Uterus (tissue), 4 donors: ENCODE measurements around the gene DLGAP1. TPM values are rescaled to one million over a fixed set of nuclear protein-coding genes. Genes with fewer than 3 reads are reported as not detected.

Source experiments
- DNase-seq, 2 donors: peaks; one replicate each; pipeline ENCODE4 v3.0.0-alpha.2; 2019 to 2020
- H3K27ac ChIP-seq, 2 donors: fragments of 200-600 bp; sonication (generic); 1 replicate in 1 of 2; 2 replicates in 1 of 2; pipeline ENCODE4 v1.5.1; 2016 to 2018
- H3K27me3 ChIP-seq, 2 donors: fragments of 200-600 bp; sonication (generic); one replicate each; pipeline ENCODE4 v1.5.1; 2018 to 2019; ENCODE audit warnings: control low read depth in 1 of 2
- H3K36me3 ChIP-seq, 2 donors: fragments of 200-600 bp; sonication (generic); one replicate each; pipeline ENCODE4 v1.5.1; 2019; ENCODE audit warnings: control low read depth in 1 of 2
- H3K4me1 ChIP-seq, 2 donors: fragments of 200-600 bp; sonication (generic); one replicate each; pipeline ENCODE4 v1.5.1; 2018 to 2019; ENCODE audit warnings: control low read depth in 1 of 2
- H3K4me3 ChIP-seq, 2 donors: fragments of 200-600 bp; sonication (generic); 1 replicate in 1 of 2; 2 replicates in 1 of 2; pipeline ENCODE4 v1.5.1; 2018 to 2019; ENCODE audit warnings: mild to moderate bottlenecking in 1 of 2
- H3K9me3 ChIP-seq, 2 donors: fragments of 200-600 bp; sonication (generic); one replicate each; pipeline ENCODE4 v1.5.1; 2019; ENCODE audit warnings: control low read depth in 1 of 2
- CTCF ChIP-seq, 4 experiments: fragments of 200-600 bp in 2 of 4; fragments of 450-650 bp in 2 of 4; sonication (generic) in 2 of 4; IDR thresholded peaks; one replicate each; pipeline ENCODE4 v1.5.1; 2016 to 2019; ENCODE audit warnings: antibody characterized with exemption in 4 of 4, mild to moderate bottlenecking in 2 of 4, moderate library complexity in 1 of 4
- POLR2A ChIP-seq, 2 donors: fragments of 450-650 bp; IDR thresholded peaks; one replicate each; pipeline ENCODE4 v1.6.1; 2016; ENCODE audit warnings: antibody characterized with exemption in 2 of 2, mild to moderate bottlenecking in 1 of 2, moderate library complexity in 1 of 2
- intact Hi-C: fragments of 100-400 bp; cut with DNase I; formaldehyde crosslinking; loops from one replicate; pipeline ENCODE4 v1.15.1; 2023; ENCODE audit warnings: low total_unique reads
- total RNA-seq, 4 donors: library from RNA; depleted of rRNA in 3 of 4; stranded (reverse); fragments of >200 nt in 3 of 4; gene quantifications; one replicate each; pipeline versions ENCODE4 v1.1.0 to v1.2.4, GENCODE V29; 2014 to 2023
- donor health status: DM: yes; HTN: yes; CAD: no.

Gene DLGAP1
- total RNA-seq, 4 donors from 2014 or later, result 1.0 to 9.6 (median 3.3) TPM

DNA sequence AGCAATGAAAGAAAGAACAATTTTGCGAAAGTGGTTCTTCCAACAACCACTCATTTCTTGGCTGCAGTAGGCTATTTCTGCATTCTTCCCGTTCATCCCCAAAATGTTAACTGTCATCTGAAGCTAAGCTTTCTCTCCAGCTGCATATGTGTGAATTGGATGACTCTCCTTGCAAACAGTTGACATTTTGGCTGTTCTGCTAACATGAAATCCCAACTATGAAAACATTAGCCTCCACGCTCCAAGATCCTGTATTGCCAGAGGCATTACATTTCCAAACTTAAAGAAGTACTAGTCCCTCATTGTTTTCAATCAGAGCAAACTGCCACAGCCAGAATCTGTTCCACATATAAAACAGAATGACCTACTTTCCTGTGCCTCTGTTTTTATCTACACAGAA lies 916.7 kb downstream of the DLGAP1 start:
- H3K4me1 ChIP-seq, result no peaks in the 10 kb centered on the region
- no peak for TF ChIP-seq CTCF (IDR thresholded peaks at IDR 0.05)
- no peak for TF ChIP-seq POLR2A (IDR thresholded peaks at IDR 0.05)
- H3K27ac ChIP-seq, result no peak overlapping the region
- no peaks in the 10 kb centered on the region for H3K9me3 ChIP-seq
- intact Hi-C loops, result no loop called here
- no peak overlapping the region for H3K4me3 ChIP-seq
- H3K36me3 ChIP-seq, result no peaks in the 10 kb centered on the region
- no peak for DNase-seq
- H3K27me3 ChIP-seq, result no peaks in the 10 kb centered on the region

DNA sequence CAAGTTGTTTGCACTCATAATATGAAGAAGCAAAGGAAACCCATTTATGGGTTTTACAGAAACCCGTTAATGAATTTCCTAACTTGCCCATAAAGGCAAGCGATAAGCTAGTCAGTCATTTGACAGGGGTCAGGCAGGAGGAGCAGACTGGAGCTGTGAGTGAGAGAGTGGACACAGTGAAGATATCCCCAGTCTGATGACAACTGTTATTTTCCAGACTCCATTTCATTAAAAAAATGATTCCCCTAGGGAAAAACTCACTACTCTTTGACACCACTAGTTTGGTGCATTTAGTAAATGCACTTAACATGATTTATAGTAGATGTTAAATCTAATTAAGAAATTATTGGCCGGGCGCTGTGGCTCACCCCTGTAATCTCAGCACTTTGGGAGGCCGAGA lies 924.3 kb downstream of the DLGAP1 start:
- no peak overlapping the region for H3K4me3 ChIP-seq
- no peak for TF ChIP-seq POLR2A (IDR thresholded peaks at IDR 0.05)
- H3K27me3 ChIP-seq, result no peaks in the 10 kb centered on the region
- no peaks in the 10 kb centered on the region for H3K9me3 ChIP-seq
- intact Hi-C loops, result no loop called here
- no peaks in the 10 kb centered on the region for H3K4me1 ChIP-seq
- no peaks in the 10 kb centered on the region for H3K36me3 ChIP-seq
- no peak for DNase-seq
- H3K27ac ChIP-seq, result no peak overlapping the region

DNA sequence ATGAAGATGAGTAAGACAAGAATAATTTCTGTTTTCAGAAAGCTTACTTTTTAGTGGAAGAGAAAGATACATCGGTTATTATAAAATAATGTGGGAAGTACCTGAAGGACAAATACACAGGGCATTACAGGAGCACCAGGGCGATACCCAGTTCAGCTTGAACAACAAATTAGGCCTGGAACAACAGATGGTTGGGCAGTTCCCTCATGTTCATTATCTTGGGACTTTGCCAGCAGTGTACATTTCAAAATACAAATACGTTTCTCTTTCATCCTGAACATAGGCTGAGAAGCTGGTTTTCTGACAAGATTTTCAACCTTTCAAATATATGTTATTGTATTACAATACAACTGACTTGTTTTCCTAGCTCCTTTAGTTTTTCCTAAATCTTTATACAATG lies 925.5 kb downstream of the DLGAP1 start:
- intact Hi-C loops, result no loop called here
- no peak overlapping the region for H3K4me3 ChIP-seq

DNA sequence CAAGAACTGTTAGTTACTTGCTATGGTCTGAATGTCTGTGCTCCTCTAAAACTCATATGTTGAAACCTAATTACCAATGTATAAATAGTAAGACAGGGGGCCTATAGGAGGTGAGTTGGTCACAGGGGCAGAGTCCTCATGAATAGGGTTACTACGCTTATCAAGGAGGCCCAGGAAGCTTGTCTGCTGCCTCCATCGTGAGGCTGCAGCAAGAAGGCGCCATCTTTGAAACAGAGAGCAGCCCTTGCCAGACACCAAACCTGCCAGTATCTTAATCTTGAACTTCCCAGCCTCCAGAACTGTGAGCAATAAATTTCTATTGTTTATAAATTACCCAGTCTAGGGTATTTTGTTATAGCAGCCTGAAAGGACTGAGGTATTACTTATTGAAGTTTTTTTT lies 926.0 kb downstream of the DLGAP1 start:
- no peak for DNase-seq
- Histone ChIP-seq H3K4me3 (no peak overlapping the region), H3K9me3 (no peaks in the 10 kb centered on the region), H3K27ac (no peak overlapping the region), H3K27me3 (no peaks in the 10 kb centered on the region), H3K4me1 (no peaks in the 10 kb centered on the region), H3K36me3 (no peaks in the 10 kb centered on the region)
- intact Hi-C loops, result no loop called here
- TF ChIP-seq POLR2A (IDR thresholded peaks at IDR 0.05) (no peak), CTCF (IDR thresholded peaks at IDR 0.05) (no peak)

More for the DNA sequence above, 925.5 kb downstream of the DLGAP1 start:
- Histone ChIP-seq H3K36me3 (no peaks in the 10 kb centered on the region), H3K9me3 (no peaks in the 10 kb centered on the region), H3K27me3 (no peaks in the 10 kb centered on the region), H3K27ac (no peak overlapping the region), H3K4me1 (no peaks in the 10 kb centered on the region)
- TF ChIP-seq CTCF (IDR thresholded peaks at IDR 0.05), result no peak
- TF ChIP-seq POLR2A (IDR thresholded peaks at IDR 0.05), result no peak
- DNase-seq, result no peak

DNA sequence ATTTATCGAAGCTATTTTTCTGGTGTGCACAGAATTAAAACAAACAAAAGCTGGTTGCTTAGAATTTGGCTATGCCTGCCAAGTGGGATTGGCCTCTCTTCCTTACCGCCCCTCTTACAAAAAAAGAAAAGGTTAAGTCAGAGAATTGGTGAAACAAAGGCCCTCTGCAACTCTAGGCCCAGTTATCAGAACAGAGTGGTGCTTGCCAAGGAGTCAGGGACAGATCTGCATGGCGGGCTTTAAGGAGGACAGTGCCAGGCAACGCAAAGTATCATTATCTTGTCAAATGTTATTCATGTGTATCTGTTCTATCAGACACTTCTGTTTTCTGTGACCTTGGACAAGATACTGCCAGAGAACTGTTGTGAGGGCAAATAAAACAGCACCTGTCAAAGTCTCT lies 926.9 kb downstream of the DLGAP1 start:
- H3K27me3 ChIP-seq, result no peaks in the 10 kb centered on the region
- H3K27ac ChIP-seq, result no peak overlapping the region
- no peaks in the 10 kb centered on the region for H3K9me3 ChIP-seq
- no peaks in the 10 kb centered on the region for H3K4me1 ChIP-seq
- no peak for TF ChIP-seq POLR2A (IDR thresholded peaks at IDR 0.05)
- no peak for DNase-seq
- intact Hi-C loops, result no loop called here
- H3K4me3 ChIP-seq, result no peak overlapping the region
- H3K36me3 ChIP-seq, result no peaks in the 10 kb centered on the region

GRCh38 chr18:3526421-3527354 lies 928.4 kb downstream of the DLGAP1 start:
- no peaks in the 10 kb centered on the region for H3K4me1 ChIP-seq
- intact Hi-C loops, result no loop called here
- H3K27me3 ChIP-seq, result no peaks in the 10 kb centered on the region
- no peak for TF ChIP-seq CTCF (IDR thresholded peaks at IDR 0.05)
- no peak for TF ChIP-seq POLR2A (IDR thresholded peaks at IDR 0.05)
- no peak overlapping the region for H3K27ac ChIP-seq
- no peak overlapping the region for H3K4me3 ChIP-seq
- no peak for DNase-seq
- no peaks in the 10 kb centered on the region for H3K9me3 ChIP-seq
- H3K36me3 ChIP-seq, result no peaks in the 10 kb centered on the region
